Epithelial cell of esophagus (primary cell): ENCODE measurements around the gene PROC.

ENCODE experiments used
- DNase-seq: peaks from one replicate; pipeline ENCODE4 v3.0.0; 2010; ENCODE audit warnings: low read depth
- H3K4me3 ChIP-seq: 2 replicates; pipeline ENCODE4 v1.5.1; 2011; ENCODE audit warnings: mild to moderate bottlenecking, low read length, control low read depth
- CTCF ChIP-seq: IDR thresholded peaks from 2 replicates; pipeline ENCODE4 v1.5.1; 2011; ENCODE audit warnings: low read depth, mild to moderate bottlenecking, low read length, control low read depth, inconsistent platforms; ENCODE audit not compliant: insufficient read depth; ENCODE audit errors: missing control alignments

Gene PROC

GRCh38 chr2:127464470-127465257 lies 46.4 kb downstream of the PROC start:
- TF ChIP-seq CTCF: no peak
- no peak for DNase-seq
- no peak overlapping the region for H3K4me3 ChIP-seq

GRCh38 chr2:127465258-127465657 lies 47.0 kb downstream of the PROC start:
- TF ChIP-seq CTCF: no peak
- DNase-seq: no peak
- no peak overlapping the region for H3K4me3 ChIP-seq

GRCh38 chr2:127469051-127469450 lies 50.8 kb downstream of the PROC start:
- TF ChIP-seq CTCF: no peak
- DNase-seq: no peak
- H3K4me3 ChIP-seq: no peak overlapping the region

- DNase-seq: no peak
Observed at GRCh38 chr2:127469974-127470373, 51.7 kb downstream of the PROC start.

GRCh38 chr2:127471286-127471988 lies 53.2 kb downstream of the PROC start:
- TF ChIP-seq CTCF: no peak
- DNase-seq: no peak
- no peak overlapping the region for H3K4me3 ChIP-seq

More at GRCh38 chr2:127469974-127470373, 51.7 kb downstream of the PROC start:
- no peak for TF ChIP-seq CTCF
- H3K4me3 ChIP-seq: no peak overlapping the region

GRCh38 chr2:127472268-127472667 lies 54.0 kb downstream of the PROC start:
- H3K4me3 ChIP-seq: no peak overlapping the region
- no peak for DNase-seq
- TF ChIP-seq CTCF: no peak

- no peak overlapping the region for H3K4me3 ChIP-seq
- TF ChIP-seq CTCF: no peak
- no peak for DNase-seq
Observed at GRCh38 chr2:127475788-127476187, 57.6 kb downstream of the PROC start.
